ENCODE results near the gene SPATA31A7.
"Not testable (repeated sequence)": the region's sequence is repeated elsewhere in the genome, so short reads cannot be mapped to it uniquely, and the experiment has no call there.

- not testable (repeated sequence) for TF ChIP-seq CTCF, POLR2A (IDR thresholded peaks at IDR 0.05)
Observed at GRCh38 chr9:61189736-61190135, at the start of gene SPATA31A7.

All from heart left ventricle (tissue), 13 donors.